ENCODE measurements around the gene NHLRC4.

Gene NHLRC4

GRCh38 chr16:610513-611381 is 43.9 kb downstream of the NHLRC4 start:
- Histone ChIP-seq H3K36me3 (ENCODE audit: low read depth) (no peaks in the 10 kb centered on the region), H3K4me3 (ENCODE audit: severe bottlenecking) (no peak overlapping the region), H3K4me1 (ENCODE audit: insufficient read depth, poor library complexity, severe bottlenecking) (peaks cover 5% of the 10 kb centered on the region), H3K9me3 (ENCODE audit: severe bottlenecking) (no peaks in the 10 kb centered on the region), H3K27ac (ENCODE audit: poor library complexity, severe bottlenecking) (no peak overlapping the region), H3K27me3 (ENCODE audit: insufficient read depth, poor library complexity, severe bottlenecking) (no peaks in the 10 kb centered on the region)
- ATAC-seq (ENCODE audit: low read depth) (peak; percentile 68), DNase-seq (ENCODE audit: low spot score) (no peak)
- TF ChIP-seq CTCF (IDR thresholded peaks at IDR 0.05; ENCODE audit: poor library complexity, severe bottlenecking): peak; percentile 42

GRCh38 chr16:615122-615521 is 48.3 kb downstream of the NHLRC4 start:
- Histone ChIP-seq H3K27me3 (ENCODE audit: insufficient read depth, poor library complexity, severe bottlenecking) (no peaks in the 10 kb centered on the region), H3K27ac (ENCODE audit: poor library complexity, severe bottlenecking) (no peak overlapping the region), H3K4me3 (ENCODE audit: severe bottlenecking) (no peak overlapping the region), H3K9me3 (ENCODE audit: severe bottlenecking) (no peaks in the 10 kb centered on the region), H3K4me1 (ENCODE audit: insufficient read depth, poor library complexity, severe bottlenecking) (peaks cover 5% of the 10 kb centered on the region), H3K36me3 (ENCODE audit: low read depth) (no peaks in the 10 kb centered on the region)
- TF ChIP-seq CTCF (IDR thresholded peaks at IDR 0.05; ENCODE audit: poor library complexity, severe bottlenecking): no peak
- ATAC-seq (ENCODE audit: low read depth) (no peak), DNase-seq (ENCODE audit: low spot score) (no peak)

- no peak for TF ChIP-seq CTCF (IDR thresholded peaks at IDR 0.05; ENCODE audit: poor library complexity, severe bottlenecking)
- Histone ChIP-seq H3K27me3 (ENCODE audit: insufficient read depth, poor library complexity, severe bottlenecking) (no peaks in the 10 kb centered on the region), H3K4me1 (ENCODE audit: insufficient read depth, poor library complexity, severe bottlenecking) (peaks cover 7% of the 10 kb centered on the region), H3K9me3 (ENCODE audit: severe bottlenecking) (no peaks in the 10 kb centered on the region), H3K36me3 (ENCODE audit: low read depth) (no peaks in the 10 kb centered on the region), H3K27ac (ENCODE audit: poor library complexity, severe bottlenecking) (no peak overlapping the region), H3K4me3 (ENCODE audit: severe bottlenecking) (no peak overlapping the region)
- ATAC-seq (ENCODE audit: low read depth): no peak
- DNase-seq (ENCODE audit: low spot score): no peak
Observed at GRCh38 chr16:616733-617586, 50.2 kb downstream of the NHLRC4 start.

- H3K4me1 ChIP-seq (ENCODE audit: insufficient read depth, poor library complexity, severe bottlenecking): peaks cover 13% of the 10 kb centered on the region
- ATAC-seq (ENCODE audit: low read depth): no peak
- no peak overlapping the region for H3K27ac ChIP-seq (ENCODE audit: poor library complexity, severe bottlenecking)
- no peak for DNase-seq (ENCODE audit: low spot score)
- no peaks in the 10 kb centered on the region for H3K9me3 ChIP-seq (ENCODE audit: severe bottlenecking)
- H3K4me3 ChIP-seq (ENCODE audit: severe bottlenecking): no peak overlapping the region
- H3K36me3 ChIP-seq (ENCODE audit: low read depth): no peaks in the 10 kb centered on the region
- H3K27me3 ChIP-seq (ENCODE audit: insufficient read depth, poor library complexity, severe bottlenecking): no peaks in the 10 kb centered on the region
- no peak for TF ChIP-seq CTCF (IDR thresholded peaks at IDR 0.05; ENCODE audit: poor library complexity, severe bottlenecking)
Observed at GRCh38 chr16:617855-618254, 51.0 kb downstream of the NHLRC4 start.
